Prostate gland (tissue), 2 donors: ENCODE data around the gene TNS3. TPM values are rescaled to one million over a fixed set of nuclear protein-coding genes. Genes with fewer than 3 reads are reported as not detected.

Experiments
- DNase-seq: peaks from one replicate; pipeline ENCODE4 v3.0.0-alpha.2; 2019; ENCODE audit warnings: low spot score
- H3K27ac ChIP-seq, 2 donors: fragments of 200-600 bp; sonication (generic); 2 replicates each; pipeline ENCODE4 v1.5.1; 2017 to 2019
- H3K27me3 ChIP-seq: fragments of 200-600 bp; sonication (generic); replicated peaks from 2 replicates; pipeline ENCODE4 v1.5.1; 2019; ENCODE audit not compliant: insufficient read depth
- H3K36me3 ChIP-seq, 2 donors: fragments of 200-600 bp; sonication (generic); 1 replicate in 1 of 2; 2 replicates in 1 of 2; pipeline versions ENCODE4 v1.5.1 to v1.8.1; 2017 to 2019
- H3K4me1 ChIP-seq: fragments of 200-600 bp; sonication (generic); replicated peaks from 2 replicates; pipeline ENCODE4 v1.5.1; 2019
- H3K4me3 ChIP-seq, 2 donors: fragments of 200-600 bp; sonication (generic); 2 replicates each; pipeline ENCODE4 v1.5.1; 2017 to 2019
- H3K9me3 ChIP-seq: fragments of 200-600 bp; sonication (generic); 2 replicates; pipeline ENCODE4 v1.5.1; 2017
- CTCF ChIP-seq, 4 experiments: fragments of 200-600 bp in 2 of 4; fragments of 450-650 bp in 2 of 4; sonication (generic) in 2 of 4; IDR thresholded peaks; 1 replicate in 3 of 4; 2 replicates in 1 of 4; pipeline ENCODE4 v1.5.1; 2016 to 2019; ENCODE audit warnings: antibody characterized with exemption in 4 of 4, mild to moderate bottlenecking in 2 of 4, moderate library complexity in 2 of 4
- POLR2A ChIP-seq: fragments of 450-650 bp; IDR thresholded peaks from one replicate; pipeline ENCODE4 v1.6.1; 2016; ENCODE audit warnings: antibody characterized with exemption, mild to moderate bottlenecking
- POLR2AphosphoS5 ChIP-seq: sonication (generic); formaldehyde crosslinking; IDR thresholded peaks from one replicate; pipeline ENCODE4 v1.6.1; 2017; ENCODE audit warnings: antibody characterized with exemption
- WGBS: methylation state at CpG from one replicate; pipeline ENCODE4 v1.1.5; 2018; 5-methylcytosine and 5-hydroxymethylcytosine counted together
- intact Hi-C: fragments of 100-400 bp; cut with DNase I; formaldehyde crosslinking; loops from one replicate; pipeline ENCODE4 v1.14.2; 2022
- total RNA-seq, 2 donors: library from RNA; depleted of rRNA; stranded (reverse); fragments of >200 nt; gene quantifications; one replicate each; pipeline ENCODE4 v1.1.0, GENCODE V29; 2016

Gene TNS3
- total RNA-seq, 2 donors from 2014 or later: 19.5 to 95.8 TPM

GRCh38 chr7:47498229-47499056 is 83.5 kb downstream of the TNS3 start:
- Histone ChIP-seq H3K9me3 (no peaks in the 10 kb centered on the region), H3K4me3 (no peak overlapping the region), H3K4me1 (no peaks in the 10 kb centered on the region), H3K36me3 (no peaks in the 10 kb centered on the region), H3K27ac (no peak overlapping the region), H3K27me3 (no peaks in the 10 kb centered on the region)
- no peak for DNase-seq
- intact Hi-C loops: no loop called here
- TF ChIP-seq CTCF (IDR thresholded peaks at IDR 0.05) (no peak), POLR2AphosphoS5 (no peak), POLR2A (no peak)
- 91% methylated on average over 17 of the region's 17 CpGs for WGBS

- Histone ChIP-seq H3K27ac (no peak overlapping the region), H3K9me3 (no peaks in the 10 kb centered on the region), H3K4me3 (no peak overlapping the region), H3K27me3 (no peaks in the 10 kb centered on the region), H3K4me1 (no peaks in the 10 kb centered on the region), H3K36me3 (no peaks in the 10 kb centered on the region)
- no peak for DNase-seq
- TF ChIP-seq POLR2AphosphoS5 (no peak), POLR2A (no peak), CTCF (IDR thresholded peaks at IDR 0.05) (no peak)
- 36% methylated on average over 12 of the region's 12 CpGs for WGBS
- intact Hi-C loops: no loop called here
Observed at GRCh38 chr7:47497367-47498096, 84.4 kb downstream of the TNS3 start.

GRCh38 chr7:47496666-47497065 is 85.2 kb downstream of the TNS3 start:
- Histone ChIP-seq H3K27me3 (no peaks in the 10 kb centered on the region), H3K4me3 (no peak overlapping the region), H3K9me3 (no peaks in the 10 kb centered on the region), H3K27ac (no peak overlapping the region), H3K36me3 (no peaks in the 10 kb centered on the region), H3K4me1 (no peaks in the 10 kb centered on the region)
- no peak for DNase-seq
- TF ChIP-seq POLR2A (no peak), CTCF (IDR thresholded peaks at IDR 0.05) (no peak), POLR2AphosphoS5 (no peak)
- WGBS: 95% methylated on average over 7 of the region's 7 CpGs
- intact Hi-C loops: no loop called here

GRCh38 chr7:47496056-47496665 is 85.8 kb downstream of the TNS3 start:
- Histone ChIP-seq H3K4me3 (no peak overlapping the region), H3K27ac (no peak overlapping the region), H3K27me3 (no peaks in the 10 kb centered on the region), H3K36me3 (no peaks in the 10 kb centered on the region), H3K9me3 (no peaks in the 10 kb centered on the region), H3K4me1 (no peaks in the 10 kb centered on the region)
- DNase-seq: no peak
- TF ChIP-seq CTCF (IDR thresholded peaks at IDR 0.05) (no peak), POLR2A (no peak), POLR2AphosphoS5 (no peak)
- 89% methylated on average over 11 of the region's 11 CpGs for WGBS
- intact Hi-C loops: no loop called here
